ENCODE results near the gene MBLAC1.

MBLAC1 gene

GRCh38 chr7:100105534-100105933, 21.2 kb upstream of the MBLAC1 start:
- Mint-ChIP-seq H3K4me3 (no peak overlapping the region), H3K36me3 (peaks cover 45% of the 10 kb centered on the region), H3K9me3 (no peaks in the 10 kb centered on the region), H3K27me3 (peaks cover 6% of the 10 kb centered on the region), H3K27ac (peak overlapping the region; percentile 33), H3K4me1 (peaks cover 14% of the 10 kb centered on the region)
- CTCF ChIA-PET: no interaction called here
- DNase-seq: no peak

- H3K27ac Mint-ChIP-seq: no peak overlapping the region
- no peaks in the 10 kb centered on the region for H3K9me3 Mint-ChIP-seq
- CTCF ChIA-PET: no interaction called here
- H3K27me3 Mint-ChIP-seq: no peaks in the 10 kb centered on the region
- H3K36me3 Mint-ChIP-seq: peaks cover 51% of the 10 kb centered on the region
- no peak for DNase-seq
- H3K4me3 Mint-ChIP-seq: no peak overlapping the region
- H3K4me1 Mint-ChIP-seq: peaks cover 14% of the 10 kb centered on the region
These were observed 20.1 kb upstream of the MBLAC1 start for GRCh38 chr7:100106633-100107032.

- Mint-ChIP-seq H3K4me3 (no peak overlapping the region), H3K27ac (no peak overlapping the region), H3K4me1 (peaks cover 14% of the 10 kb centered on the region), H3K9me3 (no peaks in the 10 kb centered on the region), H3K36me3 (peaks cover 54% of the 10 kb centered on the region), H3K27me3 (no peaks in the 10 kb centered on the region)
- DNase-seq: no peak
- CTCF ChIA-PET: no interaction called here
These were observed 19.5 kb upstream of the MBLAC1 start for GRCh38 chr7:100107125-100107737.

GRCh38 chr7:100107890-100108289, 18.9 kb upstream of the MBLAC1 start:
- H3K9me3 Mint-ChIP-seq: no peaks in the 10 kb centered on the region
- H3K4me1 Mint-ChIP-seq: peaks cover 8% of the 10 kb centered on the region
- H3K27me3 Mint-ChIP-seq: no peaks in the 10 kb centered on the region
- H3K4me3 Mint-ChIP-seq: no peak overlapping the region
- H3K27ac Mint-ChIP-seq: peak overlapping the region; percentile 52
- no peak for DNase-seq
- CTCF ChIA-PET: no interaction called here
- H3K36me3 Mint-ChIP-seq: peaks cover 56% of the 10 kb centered on the region

- Mint-ChIP-seq H3K9me3 (no peaks in the 10 kb centered on the region), H3K4me1 (no peaks in the 10 kb centered on the region), H3K36me3 (peaks cover 57% of the 10 kb centered on the region), H3K4me3 (no peak overlapping the region), H3K27me3 (no peaks in the 10 kb centered on the region), H3K27ac (no peak overlapping the region)
- DNase-seq: no peak
- CTCF ChIA-PET: interaction anchor here (0.6 kb wide), 1 partner anchor 705 kb away, joined by 3 read pairs; no protein-coding TSS in a partner anchor
These were observed 17.1 kb upstream of the MBLAC1 start for GRCh38 chr7:100109521-100110163.

GRCh38 chr7:100111156-100111555, 15.6 kb upstream of the MBLAC1 start:
- Mint-ChIP-seq H3K27ac (no peak overlapping the region), H3K4me3 (no peak overlapping the region), H3K27me3 (no peaks in the 10 kb centered on the region), H3K4me1 (no peaks in the 10 kb centered on the region), H3K36me3 (peaks cover 54% of the 10 kb centered on the region), H3K9me3 (no peaks in the 10 kb centered on the region)
- no peak for DNase-seq
- CTCF ChIA-PET: interaction anchor here (0.6 to 1.3 kb wide), 2 partner anchors 24 to 132 kb away, joined by 3 to 6 read pairs; no protein-coding TSS in a partner anchor

GRCh38 chr7:100111914-100112313, 14.9 kb upstream of the MBLAC1 start:
- no peaks in the 10 kb centered on the region for H3K4me1 Mint-ChIP-seq
- H3K27ac Mint-ChIP-seq: peak overlapping the region; percentile 28
- no peaks in the 10 kb centered on the region for H3K9me3 Mint-ChIP-seq
- H3K4me3 Mint-ChIP-seq: no peak overlapping the region
- H3K27me3 Mint-ChIP-seq: no peaks in the 10 kb centered on the region
- no peak for DNase-seq
- CTCF ChIA-PET: interaction anchor here (0.6 to 1.3 kb wide), 2 partner anchors 23 to 132 kb away, joined by 3 to 6 read pairs; no protein-coding TSS in a partner anchor
- H3K36me3 Mint-ChIP-seq: peaks cover 50% of the 10 kb centered on the region

- Mint-ChIP-seq H3K4me3 (no peak overlapping the region), H3K27me3 (no peaks in the 10 kb centered on the region), H3K27ac (no peak overlapping the region), H3K36me3 (peaks cover 37% of the 10 kb centered on the region), H3K9me3 (no peaks in the 10 kb centered on the region), H3K4me1 (peaks cover 15% of the 10 kb centered on the region)
- CTCF ChIA-PET: no interaction called here
- DNase-seq: no peak
These were observed 11.7 kb upstream of the MBLAC1 start for GRCh38 chr7:100115026-100115425.

GRCh38 chr7:100118388-100119071, 8.2 kb upstream of the MBLAC1 start:
- CTCF ChIA-PET: no interaction called here
- DNase-seq: no peak
- peak overlapping the region; percentile 95 for H3K27ac Mint-ChIP-seq
- no peaks in the 10 kb centered on the region for H3K27me3 Mint-ChIP-seq
- peak overlapping the region; percentile 90 for H3K4me3 Mint-ChIP-seq
- no peaks in the 10 kb centered on the region for H3K9me3 Mint-ChIP-seq
- peaks cover 38% of the 10 kb centered on the region for H3K4me1 Mint-ChIP-seq
- peaks cover 24% of the 10 kb centered on the region for H3K36me3 Mint-ChIP-seq

GRCh38 chr7:100119072-100119969, 7.4 kb upstream of the MBLAC1 start, which contains the start of the genes CNPY4 and TAF6:
TSS of gene CNPY4 (plus strand) at chr7:100119634. CDS start at chr7:100119745, 111 bp downstream.
TSS of gene TAF6 (minus strand) at chr7:100119358. CDS start at chr7:100114209, 5,149 bp downstream.
- peak within 1 kb of the TSS; percentile 90 for H3K4me3 Mint-ChIP-seq
- H3K27ac Mint-ChIP-seq: peak within 1 kb of the TSS; percentile 95
- CTCF ChIA-PET: interaction anchor here (0.6 to 1.1 kb wide), 3 partner anchors 11 to 330 kb away, joined by 3 to 4 read pairs (median 3); no protein-coding TSS in a partner anchor
- no peaks in the 10 kb centered on the region for H3K27me3 Mint-ChIP-seq
- peak; percentile 96 for DNase-seq
- H3K36me3 Mint-ChIP-seq: peaks cover 22% of the 10 kb centered on the region
- H3K9me3 Mint-ChIP-seq: no peaks in the 10 kb centered on the region
- H3K4me1 Mint-ChIP-seq: peaks cover 40% of the 10 kb centered on the region

GRCh38 chr7:100119970-100120732, 6.6 kb upstream of the MBLAC1 start:
- CTCF ChIA-PET: interaction anchor here (0.6 to 1.3 kb wide), 5 partner anchors 9 to 330 kb away, joined by 3 to 4 read pairs (median 3); no protein-coding TSS in a partner anchor
- Mint-ChIP-seq H3K4me3 (peak overlapping the region; percentile 90), H3K27me3 (no peaks in the 10 kb centered on the region), H3K9me3 (no peaks in the 10 kb centered on the region), H3K36me3 (peaks cover 29% of the 10 kb centered on the region), H3K4me1 (peaks cover 48% of the 10 kb centered on the region), H3K27ac (peak overlapping the region; percentile 95)
- peak; percentile 83 for DNase-seq

GRCh38 chr7:100120733-100121036, 6.1 kb upstream of the MBLAC1 start:
- Mint-ChIP-seq H3K4me3 (peak overlapping the region; percentile 90), H3K36me3 (peaks cover 28% of the 10 kb centered on the region), H3K27me3 (no peaks in the 10 kb centered on the region), H3K4me1 (peaks cover 54% of the 10 kb centered on the region), H3K27ac (peak overlapping the region; percentile 95), H3K9me3 (no peaks in the 10 kb centered on the region)
- no peak for DNase-seq
- CTCF ChIA-PET: interaction anchor here (1.0 to 1.3 kb wide), 4 partner anchors 9 to 38 kb away, joined by 3 read pairs; no protein-coding TSS in a partner anchor

- Mint-ChIP-seq H3K36me3 (peaks cover 25% of the 10 kb centered on the region), H3K4me1 (peaks cover 61% of the 10 kb centered on the region), H3K27me3 (no peaks in the 10 kb centered on the region), H3K9me3 (no peaks in the 10 kb centered on the region), H3K27ac (no peak overlapping the region), H3K4me3 (no peak overlapping the region)
- CTCF ChIA-PET: no interaction called here
- DNase-seq: no peak
These were observed 4.7 kb upstream of the MBLAC1 start for GRCh38 chr7:100122067-100122466.

Measured in activated naive CD4-positive, alpha-beta T cell treated with anti-CD3 and anti-CD28 coated beads, Interleukin-2, amount 10 ng/mL, durations not matched to agents 7 days and 5 days (primary cell).